Stimulated activated CD4-positive, alpha-beta T cell treated with anti-CD3 and anti-CD28 coated beads, Interleukin-12 subunit alpha, Interleukin-12 subunit beta, amount 100 ng/mL, for 48 hours (primary cell): ENCODE data around the gene ZNF195.
A peak's percentile ranks its signal among the peaks of the same experiment; 100 is the strongest.
"Not testable (repeated sequence)": the region's sequence is repeated elsewhere in the genome, so short reads cannot be mapped to it uniquely, and the experiment has no call there.

Source experiments
- DNase-seq, 3 donors: peaks; one replicate each; pipeline ENCODE4 v3.0.0-alpha.2; 2020; ENCODE audit warnings: low read depth in 2 of 3, low spot score in 1 of 3

The ZNF195 gene

GRCh38 chr11:3356858-3357257, 22.1 kb downstream of the ZNF195 start:
- no peak for DNase-seq

- DNase-seq = no peak
These were observed 25.9 kb downstream of the ZNF195 start for GRCh38 chr11:3353066-3353465.

GRCh38 chr11:3347127-3347526, 31.8 kb downstream of the ZNF195 start:
- no peak for DNase-seq

GRCh38 chr11:3346587-3346986, 32.4 kb downstream of the ZNF195 start:
- DNase-seq = no peak

GRCh38 chr11:3345736-3346135, 33.2 kb downstream of the ZNF195 start:
- DNase-seq = no peak

- DNase-seq = no peak
These were observed 34.4 kb downstream of the ZNF195 start for GRCh38 chr11:3344327-3345174.

- no peak for DNase-seq
These were observed 36.2 kb downstream of the ZNF195 start for GRCh38 chr11:3342709-3343108.

- DNase-seq = peak; percentile 51 to 74 (median 61)
These were observed 37.6 kb downstream of the ZNF195 start for GRCh38 chr11:3341298-3341697.

GRCh38 chr11:3340025-3340424, 38.9 kb downstream of the ZNF195 start:
- no peak for DNase-seq

GRCh38 chr11:3339340-3339624, 39.7 kb downstream of the ZNF195 start:
- no peak for DNase-seq

GRCh38 chr11:3338569-3339339, 40.2 kb downstream of the ZNF195 start:
- DNase-seq = no peak

GRCh38 chr11:3336420-3336819, 42.5 kb downstream of the ZNF195 start:
- not testable (repeated sequence) for DNase-seq

GRCh38 chr11:3333157-3333556, 45.8 kb downstream of the ZNF195 start:
- DNase-seq = not testable (repeated sequence)

- not testable (repeated sequence) for DNase-seq
These were observed 47.9 kb downstream of the ZNF195 start for GRCh38 chr11:3331078-3331477.

GRCh38 chr11:3330064-3330463, 48.9 kb downstream of the ZNF195 start:
- DNase-seq = not testable (repeated sequence)

GRCh38 chr11:3328503-3328902, 50.4 kb downstream of the ZNF195 start:
- DNase-seq = not testable (repeated sequence)

- not testable (repeated sequence) for DNase-seq
These were observed 52.5 kb downstream of the ZNF195 start for GRCh38 chr11:3326450-3326849.

GRCh38 chr11:3324724-3325123, 54.2 kb downstream of the ZNF195 start:
- not testable (repeated sequence) for DNase-seq
